ENCODE data around the gene PLS3. TPM values are rescaled to one million over a fixed set of nuclear protein-coding genes. Genes with fewer than 3 reads are reported as not detected.

PLS3 gene
- total and polyA plus RNA-seq, 2 donors (not counting 3 experiments of a cell fraction or from before 2014, with no cell fraction given): 120 to 329 TPM

GRCh38 chrX:115625572-115626301, 64.8 kb downstream of the PLS3 start:
- ChIA-PET CTCF (interaction anchor here (1.1 to 2.2 kb wide), 4 partner anchors 14 to 295 kb away, joined by 3 to 7 read pairs (median 4); no protein-coding TSS in a partner anchor), POLR2A (interaction anchor here (1.6 kb wide), 1 partner anchor 11 kb away, joined by 5 read pairs; no protein-coding TSS in a partner anchor)
- BruUV-seq (replicated peaks): no TSS peak
- DNase-seq (ENCODE audit: low read depth, low spot score): peak; percentile 28
- TF ChIP-seq FOS (IDR thresholded peaks at IDR 0.05; ENCODE audit: borderline replicate concordance, insufficient read depth, low read length) (no peak), GATA2 (IDR thresholded peaks at IDR 0.05; ENCODE audit: insufficient read depth, insufficient read length, low read depth, low read length) (no peak), MAX (IDR thresholded peaks at IDR 0.05; ENCODE audit: insufficient read depth, insufficient read length) (no peak), JUN (IDR thresholded peaks at IDR 0.05; ENCODE audit: borderline replicate concordance, insufficient read depth, insufficient read length, low read depth) (no peak), POLR2AphosphoS5 (IDR thresholded peaks at IDR 0.05; ENCODE audit: insufficient read depth, low read depth, low read length) (no peak), POLR2A (IDR thresholded peaks at IDR 0.05; ENCODE audit: low read depth, low read length) (no peak), EZH2 (IDR thresholded peaks at IDR 0.05; ENCODE audit: borderline replicate concordance, low read depth, low read length, severe bottlenecking) (no peak), MYC (IDR thresholded peaks at IDR 0.05; ENCODE audit: low read depth, low read length) (no peak), CTCF (IDR thresholded peaks at IDR 0.05; ENCODE audit: extremely low read depth in 1 of 2, insufficient read depth in 1 of 2, low read depth in 1 of 2, low read length in 2 of 2) (no peak)
- peaks cover 3% of the 10 kb centered on the region for H3K4me1 ChIP-seq (ENCODE audit: control insufficient read depth, extremely low read depth, insufficient read depth, low read length)
- intact Hi-C loops (cut with micrococcal nuclease): no loop called here
- H2AFZ ChIP-seq (ENCODE audit: low read depth, low read length): no peak overlapping the region
- peaks cover 58% of the 10 kb centered on the region for H3K79me2 ChIP-seq (ENCODE audit: control insufficient read depth, insufficient read depth, low read length)
- no peak overlapping the region for H3K4me3 ChIP-seq (replicated peaks in 1 of 3; ENCODE audit: insufficient read depth in 1 of 3, low read depth in 1 of 3, low read length in 3 of 3)
- no peaks in the 10 kb centered on the region for H3K27me3 ChIP-seq (ENCODE audit: control insufficient read depth in 2 of 2, insufficient read depth in 2 of 2, low read length in 2 of 2)
- no peaks in the 10 kb centered on the region for H3K9me3 ChIP-seq (replicated peaks; ENCODE audit: control insufficient read depth, insufficient read depth, low read length)
- FAIRE-seq: no peak
- peaks cover 0 to 14% of the 10 kb centered on the region in 2 experiments for H3K36me3 ChIP-seq (ENCODE audit: control insufficient read depth in 2 of 2, extremely low read depth in 1 of 2, insufficient read depth in 2 of 2, low read length in 2 of 2)
- no peak overlapping the region for H3K9ac ChIP-seq (replicated peaks; ENCODE audit: extremely low read depth, insufficient read depth, low read length)
- H3K4me2 ChIP-seq (ENCODE audit: insufficient read depth, low read length): no peak overlapping the region
- H4K20me1 ChIP-seq (replicated peaks; ENCODE audit: control insufficient read depth, extremely low read depth, insufficient read depth, low read length): no peaks in the 10 kb centered on the region
- no peaks in the 10 kb centered on the region for H3K9me1 ChIP-seq (replicated peaks; ENCODE audit: control insufficient read depth, extremely low read depth, insufficient read depth, low read length)
- H3K27ac ChIP-seq (ENCODE audit: insufficient read depth, low read depth, low read length): no peak overlapping the region
- dilution Hi-C loops (cut with MboI; ENCODE audit: extremely low pct_ligation_motif_present, low sequenced_read_pairs): no loop called here
